Measurements from ENCODE around the gene CXCL5.

The CXCL5 gene

GRCh38 chr4:74038425-74039314, 40.2 kb upstream of the CXCL5 start, which contains the start of gene CXCL3:
Gene CXCL3, minus strand, starts transcription at chr4:74038689. Its CDS starts 78 bp downstream, at chr4:74038611.
- TF ChIP-seq FOXP2 (optimal IDR thresholded peaks at IDR 0.05; ENCODE audit: control extremely low read depth, extremely low read length, insufficient read depth), result no peak
- TF ChIP-seq POLR2AphosphoS5 (IDR thresholded peaks at IDR 0.05; ENCODE audit: borderline replicate concordance, low read depth, low read length), result peak; percentile 52; the same call in 1 of the 2 replicates
- TF ChIP-seq EZH2 (IDR thresholded peaks at IDR 0.05), result no peak
- no peak within 1 kb of the TSS for H3K27ac ChIP-seq
- no peaks in the 10 kb centered on the region for H3K9me3 ChIP-seq (ENCODE audit: low read depth, low read length)
- H3K9ac ChIP-seq (ENCODE audit: insufficient read length), result peak within 1 kb of the TSS; percentile 76
- H3K36me3 ChIP-seq (ENCODE audit: insufficient read depth, low read length), result no peaks in the 10 kb centered on the region
- no peak for DNase-seq (ENCODE audit: low read depth, low spot score)
- peak within 1 kb of the TSS; percentile 77 for H3K4me3 ChIP-seq

- Histone ChIP-seq H3K4me3 (peak overlapping the region; percentile 77), H3K9me3 (ENCODE audit: low read depth, low read length) (no peaks in the 10 kb centered on the region)
Observed at GRCh38 chr4:74038086-74038424, 39.6 kb upstream of the CXCL5 start.

GRCh38 chr4:74037076-74037955, 38.8 kb upstream of the CXCL5 start:
- Histone ChIP-seq H3K4me3 (peak overlapping the region; percentile 77), H3K36me3 (ENCODE audit: insufficient read depth, low read length) (no peaks in the 10 kb centered on the region), H3K9ac (ENCODE audit: insufficient read length) (peak overlapping the region; percentile 76), H3K27ac (no peak overlapping the region), H3K9me3 (ENCODE audit: low read depth, low read length) (no peaks in the 10 kb centered on the region)
- DNase-seq (ENCODE audit: low read depth, low spot score), result no peak
- no peak for TF ChIP-seq FOXP2 (optimal IDR thresholded peaks at IDR 0.05; ENCODE audit: control extremely low read depth, extremely low read length, insufficient read depth)
- TF ChIP-seq EZH2 (IDR thresholded peaks at IDR 0.05), result no peak
- TF ChIP-seq POLR2AphosphoS5 (IDR thresholded peaks at IDR 0.05; ENCODE audit: borderline replicate concordance, low read depth, low read length), result no peak

More at GRCh38 chr4:74038086-74038424, 39.6 kb upstream of the CXCL5 start:
- H3K27ac ChIP-seq, result no peak overlapping the region
- H3K9ac ChIP-seq (ENCODE audit: insufficient read length), result peak overlapping the region; percentile 76
- no peaks in the 10 kb centered on the region for H3K36me3 ChIP-seq (ENCODE audit: insufficient read depth, low read length)
- no peak for TF ChIP-seq POLR2AphosphoS5 (IDR thresholded peaks at IDR 0.05; ENCODE audit: borderline replicate concordance, low read depth, low read length)
- TF ChIP-seq FOXP2 (optimal IDR thresholded peaks at IDR 0.05; ENCODE audit: control extremely low read depth, extremely low read length, insufficient read depth), result no peak
- no peak for TF ChIP-seq EZH2 (IDR thresholded peaks at IDR 0.05)
- DNase-seq (ENCODE audit: low read depth, low spot score), result no peak

GRCh38 chr4:74033739-74034138, 35.3 kb upstream of the CXCL5 start:
- no peak overlapping the region for H3K4me3 ChIP-seq
- no peaks in the 10 kb centered on the region for H3K9me3 ChIP-seq (ENCODE audit: low read depth, low read length)
- no peak overlapping the region for H3K9ac ChIP-seq (ENCODE audit: insufficient read length)
- H3K27ac ChIP-seq, result no peak overlapping the region
- no peak for DNase-seq (ENCODE audit: low read depth, low spot score)
- no peaks in the 10 kb centered on the region for H3K36me3 ChIP-seq (ENCODE audit: insufficient read depth, low read length)
- TF ChIP-seq EZH2 (IDR thresholded peaks at IDR 0.05) (no peak), FOXP2 (optimal IDR thresholded peaks at IDR 0.05; ENCODE audit: control extremely low read depth, extremely low read length, insufficient read depth) (no peak), POLR2AphosphoS5 (IDR thresholded peaks at IDR 0.05; ENCODE audit: borderline replicate concordance, low read depth, low read length) (no peak)

- Histone ChIP-seq H3K36me3 (ENCODE audit: insufficient read depth, low read length) (no peaks in the 10 kb centered on the region), H3K9me3 (ENCODE audit: low read depth, low read length) (no peaks in the 10 kb centered on the region), H3K9ac (ENCODE audit: insufficient read length) (no peak overlapping the region), H3K27ac (no peak overlapping the region), H3K4me3 (no peak overlapping the region)
- TF ChIP-seq EZH2 (IDR thresholded peaks at IDR 0.05) (no peak), POLR2AphosphoS5 (IDR thresholded peaks at IDR 0.05; ENCODE audit: borderline replicate concordance, low read depth, low read length) (no peak), FOXP2 (optimal IDR thresholded peaks at IDR 0.05; ENCODE audit: control extremely low read depth, extremely low read length, insufficient read depth) (no peak)
- no peak for DNase-seq (ENCODE audit: low read depth, low spot score)
Observed at GRCh38 chr4:74032064-74032463, 33.6 kb upstream of the CXCL5 start.

GRCh38 chr4:74031576-74031975, 33.1 kb upstream of the CXCL5 start:
- Histone ChIP-seq H3K36me3 (ENCODE audit: insufficient read depth, low read length) (no peaks in the 10 kb centered on the region), H3K4me3 (no peak overlapping the region), H3K9me3 (ENCODE audit: low read depth, low read length) (no peaks in the 10 kb centered on the region), H3K9ac (ENCODE audit: insufficient read length) (no peak overlapping the region), H3K27ac (no peak overlapping the region)
- DNase-seq (ENCODE audit: low read depth, low spot score), result no peak
- TF ChIP-seq POLR2AphosphoS5 (IDR thresholded peaks at IDR 0.05; ENCODE audit: borderline replicate concordance, low read depth, low read length), result no peak
- no peak for TF ChIP-seq FOXP2 (optimal IDR thresholded peaks at IDR 0.05; ENCODE audit: control extremely low read depth, extremely low read length, insufficient read depth)
- no peak for TF ChIP-seq EZH2 (IDR thresholded peaks at IDR 0.05)

- Histone ChIP-seq H3K27ac (no peak overlapping the region), H3K36me3 (ENCODE audit: insufficient read depth, low read length) (no peaks in the 10 kb centered on the region), H3K4me3 (no peak overlapping the region), H3K9me3 (ENCODE audit: low read depth, low read length) (no peaks in the 10 kb centered on the region), H3K9ac (ENCODE audit: insufficient read length) (no peak overlapping the region)
- TF ChIP-seq FOXP2 (optimal IDR thresholded peaks at IDR 0.05; ENCODE audit: control extremely low read depth, extremely low read length, insufficient read depth), result no peak
- no peak for TF ChIP-seq EZH2 (IDR thresholded peaks at IDR 0.05)
- TF ChIP-seq POLR2AphosphoS5 (IDR thresholded peaks at IDR 0.05; ENCODE audit: borderline replicate concordance, low read depth, low read length), result no peak
- DNase-seq (ENCODE audit: low read depth, low spot score), result no peak
Observed at GRCh38 chr4:74030285-74030684, 31.8 kb upstream of the CXCL5 start.

- Histone ChIP-seq H3K36me3 (ENCODE audit: insufficient read depth, low read length) (no peaks in the 10 kb centered on the region), H3K27ac (no peak overlapping the region), H3K9ac (ENCODE audit: insufficient read length) (no peak overlapping the region), H3K9me3 (ENCODE audit: low read depth, low read length) (no peaks in the 10 kb centered on the region), H3K4me3 (no peak overlapping the region)
- TF ChIP-seq POLR2AphosphoS5 (IDR thresholded peaks at IDR 0.05; ENCODE audit: borderline replicate concordance, low read depth, low read length), result no peak
- no peak for TF ChIP-seq FOXP2 (optimal IDR thresholded peaks at IDR 0.05; ENCODE audit: control extremely low read depth, extremely low read length, insufficient read depth)
- no peak for TF ChIP-seq EZH2 (IDR thresholded peaks at IDR 0.05)
- no peak for DNase-seq (ENCODE audit: low read depth, low spot score)
Observed at GRCh38 chr4:74028504-74028903, 30.0 kb upstream of the CXCL5 start.
